Sigmoid colon (tissue), 4 donors: ENCODE measurements around the gene MESP1.

ENCODE experiments used
- CTCF ChIP-seq, 4 experiments: fragments of 450-650 bp in 3 of 4; fragments of 200-600 bp in 1 of 4; IDR thresholded peaks; one replicate each; pipeline ENCODE4 v1.5.1; 2016 to 2019; ENCODE audit warnings: antibody characterized with exemption in 4 of 4, mild to moderate bottlenecking in 3 of 4, moderate library complexity in 2 of 4
- EP300 ChIP-seq, 4 donors: sonication (generic); formaldehyde crosslinking; IDR thresholded peaks; one replicate each; pipeline ENCODE4 v1.6.1; 2017; ENCODE audit warnings: antibody characterized with exemption in 4 of 4
- POLR2A ChIP-seq, 2 donors: fragments of 450-650 bp; IDR thresholded peaks; one replicate each; pipeline ENCODE4 v1.6.1; 2016; ENCODE audit warnings: antibody characterized with exemption in 2 of 2, mild to moderate bottlenecking in 2 of 2, moderate library complexity in 2 of 2
- POLR2AphosphoS5 ChIP-seq, 4 donors: sonication (generic); formaldehyde crosslinking; IDR thresholded peaks; one replicate each; pipeline ENCODE4 v1.6.1; 2017; ENCODE audit warnings: antibody characterized with exemption in 4 of 4

DNA sequence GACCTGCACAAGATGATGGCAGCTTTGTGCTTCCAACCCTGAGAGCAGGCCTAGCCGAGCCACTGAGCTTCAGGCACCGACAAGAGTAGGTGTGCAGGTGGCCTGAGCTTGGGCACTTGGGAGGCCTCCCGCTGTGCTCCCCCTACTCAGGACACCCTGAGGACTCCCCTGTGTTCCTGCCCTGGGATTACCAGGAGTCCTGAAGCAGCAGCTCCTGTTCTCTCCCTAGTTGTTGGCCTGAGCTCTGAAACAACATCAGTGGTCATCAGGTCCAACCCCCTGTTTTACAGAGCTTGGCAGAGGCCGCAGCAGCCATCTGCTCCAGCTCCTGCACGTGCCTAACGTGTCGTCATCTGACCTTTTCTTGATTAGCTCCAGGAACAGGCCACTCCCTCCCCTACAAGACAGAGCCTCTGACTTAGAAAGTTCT lies 17.0 kb upstream of the MESP1 start:
- TF ChIP-seq CTCF (IDR thresholded peaks at IDR 0.05) (no peak), EP300 (IDR thresholded peaks at IDR 0.05) (no peak), POLR2A (IDR thresholded peaks at IDR 0.05) (no peak), POLR2AphosphoS5 (IDR thresholded peaks at IDR 0.05) (no peak)
